Measurements from ENCODE around the gene BICRAL.

The BICRAL gene

DNA sequence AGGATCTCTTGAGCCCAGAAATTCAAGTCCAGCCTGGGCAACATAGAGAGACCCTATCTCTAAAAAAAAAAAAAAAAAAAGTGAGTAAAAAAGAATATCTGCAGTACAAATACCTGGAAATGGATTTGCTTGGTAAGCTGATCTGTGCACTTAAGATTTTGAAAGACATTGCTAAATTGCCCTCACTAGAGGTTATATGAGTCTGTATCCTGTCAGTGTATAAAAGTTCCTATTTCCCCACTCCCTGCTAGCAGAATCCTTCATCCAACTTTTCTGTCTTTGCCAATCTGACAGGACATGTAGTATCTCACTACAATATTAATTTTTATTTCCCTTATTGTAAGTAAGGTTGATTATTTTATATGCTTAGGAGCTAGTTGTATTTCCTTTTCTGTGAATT, 36.1 kb downstream of the BICRAL start:
- Histone ChIP-seq H3K27me3 (ENCODE audit: control insufficient read depth, insufficient read depth, low read length) (no peaks in the 10 kb centered on the region), H3K27ac (ENCODE audit: low read length) (no peak overlapping the region), H3K9me3 (ENCODE audit: control insufficient read depth, insufficient read depth, low read length) (no peaks in the 10 kb centered on the region), H3K4me1 (ENCODE audit: control insufficient read depth, insufficient read depth, low read length) (no peaks in the 10 kb centered on the region; the same call in 1 of the 2 replicates), H3K4me3 (ENCODE audit: low read length) (no peak overlapping the region), H3K36me3 (ENCODE audit: control insufficient read depth, insufficient read depth, low read length) (no peaks in the 10 kb centered on the region)
- no peak for DNase-seq (ENCODE audit: low read depth, low spot score)

DNA sequence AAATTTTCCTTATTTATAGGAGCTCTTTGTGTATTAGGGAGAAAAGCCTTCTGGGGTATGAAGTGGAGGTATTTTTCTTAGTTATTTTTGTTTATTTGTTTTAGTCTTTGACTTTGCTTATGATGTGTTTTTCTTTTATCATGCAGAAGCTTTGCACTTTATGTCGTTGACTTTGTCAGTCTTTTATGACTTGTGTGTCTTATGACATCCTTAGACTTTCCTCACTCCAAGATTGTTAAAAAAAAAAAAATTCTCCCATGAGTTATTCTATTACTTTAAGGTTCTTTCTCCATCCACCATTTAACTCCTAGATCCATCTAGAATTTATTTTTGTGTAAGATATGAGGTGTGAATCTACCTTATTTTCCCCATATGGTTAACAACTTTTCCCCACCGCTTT, 36.6 kb downstream of the BICRAL start:
- H3K4me1 ChIP-seq (ENCODE audit: control insufficient read depth, insufficient read depth, low read length), result no peaks in the 10 kb centered on the region; the same call in 1 of the 2 replicates
- no peaks in the 10 kb centered on the region; the same call in 1 of the 2 replicates for H3K36me3 ChIP-seq (ENCODE audit: control insufficient read depth, insufficient read depth, low read length)
- H3K27me3 ChIP-seq (ENCODE audit: control insufficient read depth, insufficient read depth, low read length), result no peaks in the 10 kb centered on the region
- H3K4me3 ChIP-seq (ENCODE audit: low read length), result no peak overlapping the region
- H3K27ac ChIP-seq (ENCODE audit: low read length), result no peak overlapping the region
- no CpG with 5 or more reads among the region's 2 CpGs for WGBS (ENCODE audit: insufficient coverage, insufficient read length)
- DNase-seq (ENCODE audit: low read depth, low spot score), result no peak
- no peaks in the 10 kb centered on the region for H3K9me3 ChIP-seq (ENCODE audit: control insufficient read depth, insufficient read depth, low read length)

GRCh38 chr6:42818878-42819277, 37.0 kb downstream of the BICRAL start:
- H3K27me3 ChIP-seq (ENCODE audit: control insufficient read depth, insufficient read depth, low read length), result no peaks in the 10 kb centered on the region
- H3K27ac ChIP-seq (ENCODE audit: low read length), result no peak overlapping the region
- WGBS (ENCODE audit: insufficient coverage, insufficient read length), result no CpG with 5 or more reads among the region's 3 CpGs
- no peaks in the 10 kb centered on the region for H3K9me3 ChIP-seq (ENCODE audit: control insufficient read depth, insufficient read depth, low read length)
- no peaks in the 10 kb centered on the region; the same call in 1 of the 2 replicates for H3K4me1 ChIP-seq (ENCODE audit: control insufficient read depth, insufficient read depth, low read length)
- no peaks in the 10 kb centered on the region; the same call in 1 of the 2 replicates for H3K36me3 ChIP-seq (ENCODE audit: control insufficient read depth, insufficient read depth, low read length)
- no peak overlapping the region for H3K4me3 ChIP-seq (ENCODE audit: low read length)
- no peak for DNase-seq (ENCODE audit: low read depth, low spot score)

DNA sequence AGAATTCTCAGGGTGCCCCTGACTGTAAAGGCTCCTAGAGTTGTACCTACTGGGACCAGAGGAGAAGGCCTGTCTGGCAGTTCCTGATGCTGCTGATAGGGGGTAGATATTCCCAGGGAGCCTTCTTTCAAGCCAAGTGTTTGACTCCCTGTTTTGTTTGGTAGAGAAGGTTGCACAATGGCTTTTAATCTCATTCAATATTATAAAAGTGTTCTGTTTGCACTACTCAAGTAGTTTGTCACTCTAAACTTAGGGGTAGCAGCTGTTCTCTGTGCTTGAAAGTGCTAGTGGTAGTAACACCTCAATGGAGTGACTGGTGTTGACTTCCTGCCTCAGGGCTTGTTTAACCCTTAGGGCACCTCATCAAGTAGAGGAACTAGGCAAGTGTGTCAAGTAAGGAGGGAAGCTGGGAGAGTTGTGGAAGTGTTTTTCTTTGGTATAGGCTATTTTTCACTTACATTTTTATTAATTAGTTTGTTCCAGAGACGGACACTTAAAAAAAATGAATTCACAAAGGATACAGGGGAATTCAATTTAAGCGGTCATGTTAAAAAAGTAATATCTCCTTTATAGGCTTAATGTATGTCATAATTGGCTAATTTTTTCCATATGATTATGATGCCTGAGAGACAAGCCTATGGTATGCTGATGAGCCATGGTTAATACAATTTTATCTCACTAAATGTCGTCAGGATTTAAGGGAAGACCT, 38.1 kb downstream of the BICRAL start:
- Histone ChIP-seq H3K4me3 (ENCODE audit: low read length) (no peak overlapping the region), H3K27me3 (ENCODE audit: control insufficient read depth, insufficient read depth, low read length) (no peaks in the 10 kb centered on the region), H3K4me1 (ENCODE audit: control insufficient read depth, insufficient read depth, low read length) (no peaks in the 10 kb centered on the region; the same call in 1 of the 2 replicates), H3K9me3 (ENCODE audit: control insufficient read depth, insufficient read depth, low read length) (no peaks in the 10 kb centered on the region), H3K36me3 (ENCODE audit: control insufficient read depth, insufficient read depth, low read length) (no peaks in the 10 kb centered on the region; the same call in 1 of the 2 replicates), H3K27ac (ENCODE audit: low read length) (no peak overlapping the region)
- DNase-seq (ENCODE audit: low read depth, low spot score), result no peak
- WGBS (ENCODE audit: insufficient coverage, insufficient read length), result no CpG with 5 or more reads among the region's 3 CpGs

GRCh38 chr6:42820512-42821340, 38.9 kb downstream of the BICRAL start:
- no peaks in the 10 kb centered on the region for H3K27me3 ChIP-seq (ENCODE audit: control insufficient read depth, insufficient read depth, low read length)
- no CpG with 5 or more reads among the region's 10 CpGs for WGBS (ENCODE audit: insufficient coverage, insufficient read length)
- H3K4me1 ChIP-seq (ENCODE audit: control insufficient read depth, insufficient read depth, low read length), result no peaks in the 10 kb centered on the region; the same call in 1 of the 2 replicates
- H3K9me3 ChIP-seq (ENCODE audit: control insufficient read depth, insufficient read depth, low read length), result no peaks in the 10 kb centered on the region
- no peak overlapping the region for H3K4me3 ChIP-seq (ENCODE audit: low read length)
- H3K27ac ChIP-seq (ENCODE audit: low read length), result no peak overlapping the region
- no peaks in the 10 kb centered on the region; the same call in 1 of the 2 replicates for H3K36me3 ChIP-seq (ENCODE audit: control insufficient read depth, insufficient read depth, low read length)
- DNase-seq (ENCODE audit: low read depth, low spot score), result no peak

DNA sequence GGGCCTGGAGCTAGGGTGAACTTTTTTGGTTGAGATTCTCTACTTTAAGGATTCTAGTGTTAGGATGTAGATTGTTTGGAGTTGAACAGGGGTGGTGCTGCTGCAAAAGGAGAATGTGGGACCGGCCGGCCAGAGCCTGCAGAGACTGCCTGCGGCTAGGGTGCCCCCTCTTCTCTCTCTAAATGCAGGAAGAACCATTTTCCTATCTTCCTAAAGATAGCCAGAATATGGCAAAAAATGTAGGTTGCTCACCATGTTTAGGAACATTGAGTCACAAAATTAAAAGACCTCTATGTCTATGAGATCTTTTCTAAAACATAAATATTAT, 39.5 kb downstream of the BICRAL start:
- Histone ChIP-seq H3K9me3 (ENCODE audit: control insufficient read depth, insufficient read depth, low read length) (no peaks in the 10 kb centered on the region), H3K36me3 (ENCODE audit: control insufficient read depth, insufficient read depth, low read length) (no peaks in the 10 kb centered on the region; the same call in 1 of the 2 replicates), H3K4me1 (ENCODE audit: control insufficient read depth, insufficient read depth, low read length) (no peaks in the 10 kb centered on the region; the same call in 1 of the 2 replicates), H3K27me3 (ENCODE audit: control insufficient read depth, insufficient read depth, low read length) (no peaks in the 10 kb centered on the region), H3K27ac (ENCODE audit: low read length) (no peak overlapping the region), H3K4me3 (ENCODE audit: low read length) (no peak overlapping the region)
- no peak for DNase-seq (ENCODE audit: low read depth, low spot score)
- WGBS (ENCODE audit: insufficient coverage, insufficient read length), result no CpG with 5 or more reads among the region's 3 CpGs

- Histone ChIP-seq H3K36me3 (ENCODE audit: control insufficient read depth, insufficient read depth, low read length) (no peaks in the 10 kb centered on the region; the same call in 1 of the 2 replicates), H3K4me1 (ENCODE audit: control insufficient read depth, insufficient read depth, low read length) (no peaks in the 10 kb centered on the region; the same call in 1 of the 2 replicates), H3K27ac (ENCODE audit: low read length) (no peak overlapping the region), H3K4me3 (ENCODE audit: low read length) (no peak overlapping the region), H3K9me3 (ENCODE audit: control insufficient read depth, insufficient read depth, low read length) (no peaks in the 10 kb centered on the region), H3K27me3 (ENCODE audit: control insufficient read depth, insufficient read depth, low read length) (no peaks in the 10 kb centered on the region)
- no CpG with 5 or more reads among the region's 2 CpGs for whole genome bisulfite sequencing (ENCODE audit: insufficient coverage, insufficient read length)
- DNase-seq (ENCODE audit: low read depth, low spot score), result no peak
Observed at GRCh38 chr6:42821846-42822245, 40.0 kb downstream of the BICRAL start.

GRCh38 chr6:42829561-42830092, 47.8 kb downstream of the BICRAL start:
- no peak for DNase-seq (ENCODE audit: low read depth, low spot score)
- Histone ChIP-seq H3K9me3 (ENCODE audit: control insufficient read depth, insufficient read depth, low read length) (no peaks in the 10 kb centered on the region), H3K36me3 (ENCODE audit: control insufficient read depth, insufficient read depth, low read length) (peaks cover 17% of the 10 kb centered on the region), H3K27me3 (ENCODE audit: control insufficient read depth, insufficient read depth, low read length) (no peaks in the 10 kb centered on the region), H3K4me1 (ENCODE audit: control insufficient read depth, insufficient read depth, low read length) (no peaks in the 10 kb centered on the region), H3K27ac (ENCODE audit: low read length) (no peak overlapping the region), H3K4me3 (ENCODE audit: low read length) (no peak overlapping the region)
- no CpG with 5 or more reads among the region's 8 CpGs for WGBS (ENCODE audit: insufficient coverage, insufficient read length)

DNA sequence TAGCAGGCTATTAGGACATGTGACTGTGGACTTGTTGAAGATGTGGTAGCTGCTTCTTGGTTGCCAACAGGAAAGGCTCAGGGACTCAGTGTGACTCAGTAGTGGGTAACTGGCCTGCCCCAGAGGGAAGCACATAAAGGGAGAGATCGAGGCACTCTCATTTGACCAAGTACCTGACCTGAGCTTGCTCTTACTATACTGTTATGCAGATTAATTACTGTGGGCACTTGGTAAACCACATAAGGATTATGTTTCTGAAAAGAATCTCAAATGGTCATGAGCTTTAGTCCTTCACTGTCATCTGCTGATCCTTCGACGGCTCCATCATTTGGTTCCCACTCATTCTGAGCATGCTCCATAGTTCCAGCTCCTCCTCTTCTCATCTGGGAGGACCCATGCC, 49.4 kb downstream of the BICRAL start:
- no peak overlapping the region for H3K4me3 ChIP-seq (ENCODE audit: low read length)
- no peaks in the 10 kb centered on the region for H3K27me3 ChIP-seq (ENCODE audit: control insufficient read depth, insufficient read depth, low read length)
- H3K4me1 ChIP-seq (ENCODE audit: control insufficient read depth, insufficient read depth, low read length), result no peaks in the 10 kb centered on the region
- DNase-seq (ENCODE audit: low read depth, low spot score), result no peak
- H3K27ac ChIP-seq (ENCODE audit: low read length), result no peak overlapping the region
- no peaks in the 10 kb centered on the region for H3K9me3 ChIP-seq (ENCODE audit: control insufficient read depth, insufficient read depth, low read length)
- WGBS (ENCODE audit: insufficient coverage, insufficient read length), result no CpG with 5 or more reads among the region's 3 CpGs
- H3K36me3 ChIP-seq (ENCODE audit: control insufficient read depth, insufficient read depth, low read length), result peaks cover 17% of the 10 kb centered on the region

DNA sequence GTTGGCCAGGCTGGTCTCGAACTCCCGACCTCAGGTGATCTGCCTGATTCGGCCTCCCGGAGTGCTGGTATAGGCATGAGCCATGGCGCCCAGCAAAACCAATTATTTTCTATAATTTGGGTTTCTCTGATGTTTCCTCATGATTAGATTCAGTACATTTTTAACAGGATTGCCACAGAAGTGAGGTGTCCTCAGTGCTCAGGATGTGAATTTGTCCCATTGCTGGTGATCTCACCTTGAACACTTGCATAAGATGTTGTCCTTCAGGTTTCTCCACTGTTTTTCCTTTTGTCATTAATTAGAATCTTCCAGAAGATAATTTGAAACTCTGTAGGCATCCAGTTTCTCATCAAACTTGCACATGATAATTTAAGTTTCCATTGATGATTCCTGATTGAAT, 52.2 kb downstream of the BICRAL start:
- no CpG with 5 or more reads among the region's 5 CpGs for WGBS (ENCODE audit: insufficient coverage, insufficient read length)
- peaks cover 10% of the 10 kb centered on the region for H3K36me3 ChIP-seq (ENCODE audit: control insufficient read depth, insufficient read depth, low read length)

More for the DNA sequence above, 52.2 kb downstream of the BICRAL start:
- DNase-seq (ENCODE audit: low read depth, low spot score), result no peak
- H3K27me3 ChIP-seq (ENCODE audit: control insufficient read depth, insufficient read depth, low read length), result no peaks in the 10 kb centered on the region
- H3K4me1 ChIP-seq (ENCODE audit: control insufficient read depth, insufficient read depth, low read length), result no peaks in the 10 kb centered on the region
- H3K27ac ChIP-seq (ENCODE audit: low read length), result no peak overlapping the region
- H3K9me3 ChIP-seq (ENCODE audit: control insufficient read depth, insufficient read depth, low read length), result no peaks in the 10 kb centered on the region
- H3K4me3 ChIP-seq (ENCODE audit: low read length), result no peak overlapping the region
